Brain pericyte (primary cell): ENCODE data around the gene PRM2.

Experiments used
- DNase-seq: peaks from one replicate; pipeline ENCODE4 v3.0.0-alpha.2; 2012; ENCODE audit warnings: low read depth, low spot score

PRM2 gene

GRCh38 chr16:11229906-11230305 is 46.4 kb downstream of the PRM2 start:
- DNase-seq, result no peak

GRCh38 chr16:11229432-11229831 is 46.8 kb downstream of the PRM2 start:
- DNase-seq, result no peak

- DNase-seq, result no peak
Observed at GRCh38 chr16:11225677-11226549, 50.4 kb downstream of the PRM2 start.
